HT1080 (cell line): Measurements from ENCODE around the gene MLXIP. TPM values are rescaled to one million over a fixed set of nuclear protein-coding genes. Genes with fewer than 3 reads are reported as not detected.

Experiments used
- DNase-seq: peaks from one replicate; pipeline ENCODE4 v3.0.0-alpha.2; 2015; ENCODE audit warnings: low read depth
- total RNA-seq: library from RNA; depleted of rRNA; stranded (reverse); fragments of >200 nt; shearing (Covaris generic); gene quantifications from 2 replicates; pipeline ENCODE4 v1.2.3, GENCODE V29; 2014

Gene MLXIP
- total RNA-seq, 1 experiment from 2014 or later = 10.9 TPM

DNA sequence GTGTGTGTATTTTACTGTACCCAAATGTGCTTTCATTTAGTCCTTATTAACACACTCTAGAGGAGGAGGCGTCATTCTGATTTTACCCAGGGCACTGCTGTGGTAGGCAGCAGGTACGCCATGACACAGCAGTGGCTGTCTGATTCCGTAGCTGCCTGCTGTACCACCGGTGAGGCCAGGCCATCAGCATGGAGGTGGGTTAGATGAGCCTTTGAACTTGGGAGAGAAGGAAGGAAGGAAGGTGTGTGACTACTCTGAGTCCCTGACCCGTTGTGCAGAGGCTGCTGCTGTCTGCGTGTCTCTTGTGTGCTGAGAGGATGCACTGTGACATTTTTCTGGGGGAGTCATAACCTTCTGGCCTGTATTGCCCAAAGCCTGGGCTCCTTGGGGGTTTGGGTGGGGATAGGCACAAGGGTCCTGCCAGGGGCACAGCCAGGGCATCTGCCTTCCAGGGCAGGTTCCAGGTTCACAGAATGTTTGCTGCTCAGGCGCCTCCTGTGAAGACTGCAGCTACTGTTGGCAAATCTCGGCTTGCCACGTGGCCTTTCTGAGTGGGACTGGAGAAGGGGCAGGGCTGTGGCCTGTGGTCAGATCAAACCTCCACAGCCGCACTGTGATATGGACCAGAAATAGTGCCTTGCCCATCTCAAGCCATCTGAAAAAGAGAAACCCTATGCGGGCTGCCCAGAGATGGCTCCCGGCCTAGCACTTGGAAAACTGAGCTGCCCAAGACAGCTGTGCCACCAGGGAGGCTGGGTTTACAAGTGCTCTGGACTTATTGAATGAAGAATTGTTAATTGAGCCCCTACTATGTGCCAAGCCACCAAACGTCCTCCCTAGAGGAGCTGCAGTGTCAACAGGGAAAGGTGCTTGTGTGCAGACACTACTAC, 47.1 kb downstream of the MLXIP start:
- DNase-seq = no peak

DNA sequence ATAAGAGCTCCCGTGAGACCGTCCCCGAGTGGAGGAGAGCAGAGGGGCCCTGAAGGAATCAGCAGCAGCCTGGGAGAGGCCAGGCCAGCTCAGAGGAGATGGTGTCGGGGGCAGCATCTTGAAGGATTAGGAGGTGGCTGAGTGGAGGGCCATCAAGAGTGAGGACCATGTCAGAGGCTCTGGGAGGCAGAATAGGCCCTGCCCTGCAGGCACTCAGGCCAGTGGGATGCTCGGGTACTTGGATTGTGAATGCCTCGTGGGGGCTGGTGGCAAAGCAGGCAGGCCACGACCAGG, 47.7 kb downstream of the MLXIP start:
- DNase-seq = no peak

DNA sequence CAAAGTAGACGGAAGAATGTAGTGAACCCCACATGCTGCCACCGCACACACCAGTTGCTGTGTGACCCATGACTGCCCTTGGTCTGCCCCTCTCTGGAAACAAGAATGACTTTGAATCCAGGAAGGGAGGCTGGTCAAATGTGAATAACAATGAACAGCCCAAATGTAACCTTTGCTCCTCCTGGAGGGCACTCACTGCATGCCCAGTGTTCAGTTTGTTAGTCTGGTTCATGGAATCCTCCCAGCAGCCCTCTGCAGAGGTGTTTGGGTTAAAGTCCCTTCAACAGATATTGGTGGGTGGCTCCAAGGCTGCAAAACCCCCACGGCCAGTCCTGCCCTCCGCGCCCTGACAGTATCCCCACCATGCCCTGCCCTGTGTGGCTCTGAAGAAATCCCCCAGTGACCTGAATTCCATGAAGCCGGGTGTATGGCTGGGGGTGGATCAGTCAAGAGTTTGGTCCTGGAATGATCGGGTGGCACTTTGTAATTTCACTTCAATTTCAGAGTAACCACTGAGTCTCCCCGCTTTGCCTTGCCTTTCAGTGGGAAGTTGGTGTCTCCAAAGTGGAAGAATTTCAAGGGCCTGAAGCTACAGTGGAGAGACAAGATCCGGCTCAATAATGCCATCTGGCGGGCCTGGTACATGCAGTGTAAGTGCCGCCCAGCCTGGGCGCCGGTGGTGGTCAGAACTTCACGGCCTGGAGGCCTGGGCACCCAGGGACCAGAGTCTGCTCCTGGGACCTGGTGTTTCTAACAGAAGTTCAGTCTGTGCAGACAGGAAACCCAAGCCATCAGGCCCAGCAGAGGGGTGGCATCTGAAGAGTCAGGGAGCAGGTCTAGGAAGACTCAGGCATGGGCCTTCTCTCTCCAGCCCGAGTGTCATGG, 48.4 kb downstream of the MLXIP start:
- peak; percentile 35 for DNase-seq

DNA sequence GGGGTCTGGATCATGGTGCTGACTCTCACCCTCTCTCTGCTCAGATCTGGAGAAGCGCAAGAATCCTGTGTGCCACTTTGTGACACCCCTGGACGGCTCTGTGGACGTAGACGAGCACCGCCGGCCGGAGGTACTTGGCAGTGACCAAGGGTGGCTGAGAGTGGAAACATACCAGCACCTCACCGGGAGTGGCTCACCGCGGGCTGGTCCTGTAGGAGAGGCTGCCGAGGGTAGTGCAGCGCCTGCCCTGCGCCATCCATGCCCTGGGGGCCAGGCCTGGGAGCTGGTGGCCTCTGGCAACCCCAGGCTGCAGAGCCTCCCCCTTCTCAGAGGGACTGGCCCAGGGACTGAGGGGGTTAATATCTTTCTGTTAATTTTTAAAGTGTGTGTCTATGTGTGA, 49.3 kb downstream of the MLXIP start:
- no peak for DNase-seq

DNA sequence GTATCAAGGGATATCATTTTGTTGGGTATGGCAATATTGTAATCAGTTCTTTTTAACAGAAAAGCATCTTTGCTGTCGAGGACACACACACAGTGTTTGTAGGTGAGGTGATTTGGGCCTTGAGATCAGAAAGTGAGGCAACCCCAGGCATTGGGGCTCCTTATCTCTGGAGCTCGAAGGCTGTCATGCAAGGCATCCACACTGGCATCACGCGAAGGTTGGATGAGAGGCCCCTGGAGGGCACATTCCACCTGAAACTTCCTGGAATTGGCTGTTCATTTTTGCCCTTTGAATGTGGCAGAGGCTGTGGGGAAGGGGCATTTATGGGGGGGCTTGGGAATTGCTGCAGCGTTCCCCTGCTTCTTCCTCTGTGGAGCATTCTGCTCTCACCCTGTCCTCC, 49.9 kb downstream of the MLXIP start:
- DNase-seq = no peak

DNA sequence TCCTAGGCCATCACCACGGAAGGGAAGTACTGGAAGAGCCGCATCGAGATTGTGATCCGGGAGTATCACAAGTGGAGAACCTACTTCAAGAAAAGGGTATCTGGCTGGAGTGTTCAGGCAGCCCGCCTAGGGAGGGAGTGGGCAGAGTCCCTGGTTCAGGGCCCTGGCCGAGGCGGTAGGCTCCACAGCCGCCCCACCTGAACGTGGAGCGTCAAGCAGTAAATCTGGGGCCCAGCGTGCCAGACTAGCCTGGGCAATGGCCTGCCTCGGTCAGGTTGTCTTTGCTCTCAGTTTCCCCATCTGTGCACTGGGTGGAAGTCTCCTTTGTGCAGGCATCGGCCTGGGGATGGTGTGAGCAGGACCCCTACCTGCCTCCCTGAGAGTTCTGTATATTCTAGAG, 50.6 kb downstream of the MLXIP start:
- no peak for DNase-seq

DNA sequence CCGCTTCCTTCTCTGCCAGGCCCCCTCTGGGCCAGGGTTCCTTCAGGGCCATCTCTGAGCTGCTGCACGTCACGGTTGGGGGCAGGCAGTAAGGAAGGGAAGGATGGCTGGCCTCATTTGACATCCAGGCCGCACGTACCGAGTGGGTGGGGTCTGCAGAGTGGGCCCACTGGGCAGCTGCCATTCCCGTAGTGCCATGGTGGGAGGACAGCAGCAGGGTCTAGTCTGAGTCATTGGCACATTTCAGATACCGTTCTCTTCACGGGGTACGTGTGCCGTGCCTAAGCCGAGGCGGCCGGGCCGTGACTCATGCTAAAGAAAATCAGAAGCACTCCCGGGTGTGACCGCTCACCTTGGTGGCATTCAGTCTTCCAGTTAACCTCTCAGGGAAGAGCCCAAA, 51.6 kb downstream of the MLXIP start:
- peak; percentile 76 for DNase-seq

DNA sequence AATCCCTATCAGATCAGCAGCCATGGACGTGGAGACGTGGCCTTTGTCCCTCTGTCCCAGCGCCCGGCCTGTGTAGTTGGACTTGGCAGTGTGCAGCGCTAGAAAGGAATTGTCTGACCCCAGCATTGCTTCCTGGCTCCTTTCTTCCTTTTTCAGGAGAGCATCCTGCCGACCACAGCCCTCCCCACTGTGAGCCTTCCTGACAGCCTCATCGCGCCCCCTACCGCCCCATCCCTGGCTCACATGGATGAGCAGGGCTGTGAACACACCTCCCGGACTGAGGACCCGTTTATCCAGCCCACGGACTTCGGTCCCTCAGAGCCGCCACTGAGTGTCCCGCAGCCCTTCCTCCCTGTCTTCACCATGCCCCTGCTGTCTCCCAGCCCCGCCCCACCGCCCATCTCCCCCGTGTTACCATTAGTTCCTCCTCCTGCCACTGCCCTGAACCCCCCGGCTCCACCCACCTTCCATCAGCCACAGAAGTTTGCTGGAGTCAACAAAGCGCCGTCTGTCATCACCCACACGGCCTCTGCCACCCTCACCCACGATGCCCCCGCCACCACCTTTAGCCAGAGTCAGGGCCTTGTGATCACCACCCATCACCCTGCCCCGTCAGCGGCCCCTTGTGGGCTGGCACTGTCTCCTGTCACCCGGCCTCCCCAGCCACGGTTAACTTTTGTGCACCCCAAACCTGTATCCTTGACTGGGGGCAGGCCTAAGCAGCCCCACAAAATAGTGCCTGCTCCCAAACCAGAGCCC, 54.8 kb downstream of the MLXIP start:
- DNase-seq = no peak

DNA sequence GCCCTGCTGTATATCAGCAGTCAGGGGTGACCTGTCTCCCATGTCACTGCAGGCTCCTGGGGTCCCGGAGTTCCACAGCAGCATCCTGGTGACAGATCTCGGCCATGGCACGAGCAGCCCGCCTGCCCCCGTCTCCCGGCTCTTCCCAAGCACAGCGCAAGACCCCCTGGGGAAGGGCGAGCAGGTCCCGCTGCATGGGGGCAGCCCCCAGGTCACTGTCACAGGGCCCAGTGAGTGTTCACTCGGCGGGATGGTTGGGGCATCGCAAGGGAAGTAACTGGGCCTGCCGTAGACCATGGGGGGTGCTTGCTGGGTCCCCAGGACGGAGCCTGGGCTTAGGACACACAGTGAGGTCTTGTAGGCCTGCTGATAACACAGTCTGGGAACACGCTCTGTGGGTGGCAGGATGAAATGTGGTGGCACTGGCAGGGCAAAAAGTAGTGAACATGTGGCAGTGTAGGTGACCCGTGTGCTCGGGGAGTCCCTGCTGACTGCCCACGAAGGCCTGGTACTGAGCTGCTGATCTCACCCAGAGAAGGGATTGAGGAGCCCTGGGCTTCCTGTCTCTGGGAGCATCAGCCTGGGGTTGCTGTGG, 57.0 kb downstream of the MLXIP start:
- no peak for DNase-seq

DNA sequence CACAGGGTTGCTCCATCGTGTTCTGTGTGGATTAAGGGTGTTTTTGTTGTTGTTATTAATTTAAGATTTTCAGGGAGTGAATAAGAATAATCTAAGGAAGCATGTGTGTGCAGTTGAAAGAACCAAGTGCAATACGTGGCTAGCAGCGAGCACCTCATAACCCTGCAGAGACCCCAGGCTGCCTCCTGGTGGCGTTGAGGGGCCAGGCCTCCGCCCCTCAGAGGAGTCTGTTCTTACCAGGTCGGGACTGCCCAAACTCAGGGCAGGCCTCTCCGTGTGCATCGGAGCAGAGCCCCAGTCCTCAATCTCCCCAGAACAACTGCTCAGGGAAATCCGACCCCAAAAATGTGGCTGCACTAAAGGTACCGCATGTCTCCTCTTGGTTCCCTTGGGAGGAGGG, 58.7 kb downstream of the MLXIP start:
- no peak for DNase-seq

DNA sequence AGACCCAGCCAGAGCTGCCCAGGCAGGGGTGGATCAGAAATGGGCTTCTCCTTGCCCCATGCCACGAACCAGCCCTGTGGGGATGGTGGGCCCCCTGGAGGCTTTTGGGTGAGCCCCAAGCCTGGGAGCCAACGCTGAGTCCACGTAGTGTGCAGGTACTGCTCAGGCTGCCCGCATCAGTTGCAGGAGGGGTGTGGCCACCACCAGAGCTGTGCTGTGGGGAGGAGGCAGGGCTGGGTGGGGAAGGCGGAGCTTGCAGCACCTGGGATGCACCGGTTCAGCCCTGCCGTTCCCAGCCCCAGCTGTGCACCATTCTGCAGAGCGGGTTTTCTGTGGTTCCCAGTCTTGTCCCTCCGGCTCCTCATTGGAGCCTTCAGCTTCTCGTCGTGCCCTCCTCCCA, 59.1 kb downstream of the MLXIP start:
- no peak for DNase-seq

DNA sequence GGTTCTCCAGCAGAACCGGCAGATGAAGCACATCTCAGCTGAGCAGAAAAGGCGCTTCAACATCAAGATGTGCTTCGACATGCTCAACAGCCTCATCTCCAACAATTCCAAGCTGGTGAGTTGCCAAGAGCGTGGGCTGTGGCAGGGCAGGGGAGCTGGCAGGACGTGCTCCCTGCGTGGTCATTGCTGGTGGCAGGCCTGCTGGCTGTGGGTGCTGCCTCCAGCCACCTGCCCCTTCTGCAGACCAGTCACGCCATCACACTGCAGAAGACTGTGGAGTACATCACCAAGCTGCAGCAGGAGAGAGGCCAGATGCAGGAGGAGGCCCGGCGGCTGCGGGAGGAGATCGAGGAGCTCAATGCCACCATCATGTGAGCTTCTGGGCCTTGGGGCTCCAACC, 59.6 kb downstream of the MLXIP start:
- DNase-seq = no peak

DNA sequence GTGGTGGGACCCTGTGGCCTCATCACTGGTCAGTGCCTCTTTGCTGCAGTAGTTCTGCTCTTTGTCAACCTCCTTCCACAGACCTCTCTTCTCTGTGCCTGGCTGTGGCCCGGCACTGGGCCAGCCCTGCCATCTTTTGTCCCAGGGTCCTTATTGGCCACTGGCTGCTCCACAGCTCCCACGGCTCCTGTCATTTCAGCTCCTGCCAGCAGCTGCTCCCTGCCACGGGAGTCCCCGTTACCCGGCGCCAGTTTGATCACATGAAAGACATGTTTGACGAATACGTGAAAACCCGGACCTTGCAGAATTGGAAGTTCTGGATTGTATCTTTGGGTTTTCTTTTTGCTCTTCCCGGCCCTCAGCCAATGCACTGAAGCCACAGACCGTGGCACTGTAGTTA, 60.1 kb downstream of the MLXIP start:
- no peak for DNase-seq

DNA sequence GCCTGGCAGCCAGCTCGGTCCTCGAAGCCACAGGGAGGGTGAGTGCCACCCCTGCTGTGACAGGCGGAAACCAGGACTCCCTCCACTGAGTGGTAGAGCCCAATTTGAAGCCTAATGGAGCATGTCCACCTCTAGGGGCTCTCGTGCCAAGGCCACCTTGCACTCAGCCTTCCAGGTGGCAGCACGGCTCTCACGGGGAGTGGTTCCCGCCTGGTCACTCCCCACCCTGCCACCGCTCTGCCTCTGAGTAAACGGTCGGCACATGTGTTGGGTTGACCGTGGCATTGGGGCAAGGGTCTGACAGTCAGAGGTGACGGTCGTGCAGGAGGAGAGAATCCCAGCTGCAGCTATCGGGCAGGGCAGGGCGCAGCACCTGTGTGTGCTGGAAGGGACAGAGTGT, 60.7 kb downstream of the MLXIP start:
- DNase-seq = no peak

DNA sequence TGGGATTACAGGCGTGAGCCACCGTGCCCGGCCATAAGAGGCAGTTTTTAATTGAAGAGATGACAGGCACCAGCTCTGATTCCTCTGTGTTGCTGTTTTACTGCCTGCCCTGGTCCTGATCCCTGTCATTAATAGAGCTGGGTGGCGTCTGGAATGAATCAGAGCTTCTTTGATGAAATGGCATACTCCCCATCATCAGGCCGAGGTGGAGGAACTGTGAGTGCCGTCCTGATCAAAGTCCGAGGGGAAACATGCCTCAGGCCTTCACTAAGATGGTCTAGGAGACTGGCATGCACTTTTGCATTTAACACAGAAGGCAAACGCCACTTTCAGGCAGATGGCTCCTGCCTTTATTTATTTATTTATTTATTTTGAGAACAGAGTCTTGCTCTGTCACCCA, 61.4 kb downstream of the MLXIP start:
- DNase-seq = no peak

DNA sequence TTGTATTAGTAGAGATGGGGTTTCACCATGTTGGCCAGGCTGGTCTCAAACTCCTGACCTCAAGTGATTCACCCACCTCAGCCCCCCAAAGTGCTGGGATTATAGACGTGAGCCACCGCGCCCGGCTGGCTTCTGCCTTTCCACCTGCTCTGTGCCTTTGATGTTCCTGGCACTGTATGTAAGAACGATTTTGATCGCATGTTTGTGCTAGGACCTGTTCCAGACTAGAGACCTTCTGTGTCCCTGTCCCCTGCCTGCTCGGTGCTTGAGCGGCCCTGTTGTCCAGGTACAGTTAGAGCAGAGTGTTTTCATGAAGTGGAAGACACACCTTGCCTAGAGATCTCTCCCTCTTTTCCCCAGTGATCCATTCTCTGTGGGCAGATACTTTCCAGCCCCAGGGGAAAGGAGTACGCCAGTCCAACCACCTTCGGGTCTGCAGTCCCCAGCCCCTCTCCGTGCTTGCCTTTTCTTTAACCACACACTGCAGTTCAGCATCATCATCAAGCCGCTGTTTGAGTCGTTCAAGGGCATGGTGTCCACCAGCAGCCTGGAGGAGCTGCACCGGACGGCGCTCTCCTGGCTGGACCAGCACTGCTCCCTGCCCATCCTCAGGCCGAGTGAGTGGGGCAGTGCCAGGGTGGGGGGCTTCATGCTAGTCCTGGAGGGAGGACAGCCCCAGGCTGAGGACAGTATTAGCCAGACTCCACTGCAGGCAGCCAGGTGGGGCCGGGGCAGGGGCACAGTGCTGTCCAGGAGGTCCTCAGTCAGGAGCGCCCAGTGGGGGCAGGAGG, 62.1 kb downstream of the MLXIP start:
- no peak for DNase-seq

DNA sequence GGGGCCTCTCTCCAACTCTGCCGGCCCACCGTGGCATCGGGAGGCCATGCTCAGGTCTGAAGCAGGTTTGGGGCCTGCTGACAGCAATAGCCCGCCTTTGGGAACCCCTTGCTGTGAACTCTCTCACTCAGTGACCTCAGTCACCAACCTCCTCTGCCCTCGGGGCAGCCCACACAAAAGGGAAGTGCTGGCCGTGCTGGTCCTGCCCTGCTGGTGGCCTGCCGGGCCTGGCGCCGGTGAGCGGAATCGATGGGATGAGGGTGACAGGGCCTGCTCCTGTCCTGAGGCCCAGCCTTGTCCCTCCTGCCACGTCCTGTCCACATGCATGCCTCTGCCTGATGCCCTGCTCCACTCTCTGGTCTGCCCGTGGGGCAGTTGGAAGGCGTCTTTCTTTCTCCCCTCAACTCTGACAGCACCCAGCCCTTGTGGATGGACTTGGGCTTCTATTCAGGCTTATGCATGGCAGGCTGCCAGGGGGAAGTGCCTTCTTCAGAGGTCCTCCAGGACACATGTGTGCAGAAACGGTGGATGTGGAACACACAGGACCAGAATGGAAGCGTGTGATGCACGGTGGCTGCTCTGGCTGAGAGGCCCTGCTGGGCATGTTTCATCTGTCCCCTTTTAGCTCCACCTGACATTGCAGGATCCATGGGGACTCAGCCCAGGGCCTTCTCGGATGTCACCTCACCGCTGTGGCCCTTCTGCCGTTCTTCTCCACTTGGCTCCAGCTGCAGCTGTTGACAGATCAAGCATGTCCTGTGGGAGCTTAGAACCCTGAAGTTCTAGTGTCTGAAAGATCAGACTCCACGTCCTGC, 63.6 kb downstream of the MLXIP start:
- DNase-seq = no peak

DNA sequence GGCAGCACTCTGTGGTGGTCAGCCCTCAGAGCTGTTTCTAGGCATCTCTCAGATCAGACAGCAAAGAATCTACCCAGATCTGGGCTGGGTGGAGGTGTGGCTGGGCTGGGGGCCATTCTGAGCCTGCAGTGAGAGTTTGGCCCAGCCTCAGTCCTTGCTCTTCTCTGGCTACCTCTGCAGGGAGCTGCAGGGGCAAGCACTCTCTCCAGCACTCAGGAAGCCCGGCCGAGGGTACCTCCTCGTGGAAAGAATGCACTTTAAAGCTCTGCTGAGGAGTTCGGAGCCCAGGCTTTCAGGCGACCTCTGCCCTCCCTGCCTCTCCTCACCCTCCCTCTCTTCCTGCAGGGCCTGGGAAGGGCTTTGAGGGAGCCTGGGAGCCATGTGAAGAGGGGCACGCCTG, 64.3 kb downstream of the MLXIP start:
- DNase-seq = no peak

DNA sequence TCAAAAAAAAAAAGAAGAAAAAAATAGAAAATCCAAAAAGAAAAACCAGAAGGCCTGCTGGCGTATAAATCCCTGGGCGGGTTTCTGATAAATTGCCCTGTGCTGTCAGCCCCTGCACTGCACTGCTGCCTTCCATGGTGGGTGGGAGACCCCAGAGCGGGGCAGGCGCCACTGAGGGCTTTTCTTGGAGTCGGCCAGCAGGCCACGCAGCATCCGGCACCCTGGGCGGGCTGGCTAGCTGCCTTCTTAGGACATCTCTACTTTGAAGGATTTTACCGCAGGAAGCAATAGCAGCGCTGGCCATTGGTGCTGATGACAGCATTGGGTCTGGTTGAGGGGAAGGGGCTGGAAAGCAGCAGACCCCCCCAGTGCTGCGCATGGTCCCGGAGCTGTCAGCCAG, 66.3 kb downstream of the MLXIP start:
- no peak for DNase-seq
